HG02938 (cell line): Measurements from ENCODE around the gene HIPK2.
"Not testable (repeated sequence)": the region's sequence is repeated elsewhere in the genome, so short reads cannot be mapped to it uniquely, and the experiment has no call there.

Experiments used
- ATAC-seq: cut with Tn5 transposase; IDR thresholded peaks from one replicate; pipeline ENCODE4 v1.9.1; 2021; ENCODE audit warnings: mild to moderate bottlenecking, moderate library complexity; ENCODE audit not compliant: unreplicated experiment

Gene HIPK2

GRCh38 chr7:139635526-139636302 lies 142.1 kb downstream of the HIPK2 start:
- ATAC-seq = no peak

DNA sequence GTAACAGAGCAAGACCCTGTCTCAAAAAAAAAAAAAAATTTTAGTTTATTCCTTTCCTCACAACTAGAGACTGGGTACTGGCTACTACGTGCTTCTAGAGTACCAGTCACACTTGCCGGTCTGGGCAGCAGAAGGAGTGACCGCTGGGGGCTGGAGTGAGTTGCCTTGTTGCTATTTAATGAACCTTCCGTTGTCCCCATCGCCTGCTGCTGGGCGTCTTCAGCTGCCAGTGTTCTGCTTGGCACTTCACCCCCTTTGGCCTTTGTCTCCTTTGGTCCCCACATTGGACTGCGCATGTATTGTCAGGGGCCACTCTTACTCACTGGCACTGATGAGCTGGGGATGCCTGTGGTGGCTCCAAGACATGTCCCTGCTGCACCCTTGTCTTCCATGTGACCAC lies 143.7 kb downstream of the HIPK2 start:
- no peak for ATAC-seq

- no peak for ATAC-seq
These were observed 146.2 kb downstream of the HIPK2 start for GRCh38 chr7:139631520-139632031.

DNA sequence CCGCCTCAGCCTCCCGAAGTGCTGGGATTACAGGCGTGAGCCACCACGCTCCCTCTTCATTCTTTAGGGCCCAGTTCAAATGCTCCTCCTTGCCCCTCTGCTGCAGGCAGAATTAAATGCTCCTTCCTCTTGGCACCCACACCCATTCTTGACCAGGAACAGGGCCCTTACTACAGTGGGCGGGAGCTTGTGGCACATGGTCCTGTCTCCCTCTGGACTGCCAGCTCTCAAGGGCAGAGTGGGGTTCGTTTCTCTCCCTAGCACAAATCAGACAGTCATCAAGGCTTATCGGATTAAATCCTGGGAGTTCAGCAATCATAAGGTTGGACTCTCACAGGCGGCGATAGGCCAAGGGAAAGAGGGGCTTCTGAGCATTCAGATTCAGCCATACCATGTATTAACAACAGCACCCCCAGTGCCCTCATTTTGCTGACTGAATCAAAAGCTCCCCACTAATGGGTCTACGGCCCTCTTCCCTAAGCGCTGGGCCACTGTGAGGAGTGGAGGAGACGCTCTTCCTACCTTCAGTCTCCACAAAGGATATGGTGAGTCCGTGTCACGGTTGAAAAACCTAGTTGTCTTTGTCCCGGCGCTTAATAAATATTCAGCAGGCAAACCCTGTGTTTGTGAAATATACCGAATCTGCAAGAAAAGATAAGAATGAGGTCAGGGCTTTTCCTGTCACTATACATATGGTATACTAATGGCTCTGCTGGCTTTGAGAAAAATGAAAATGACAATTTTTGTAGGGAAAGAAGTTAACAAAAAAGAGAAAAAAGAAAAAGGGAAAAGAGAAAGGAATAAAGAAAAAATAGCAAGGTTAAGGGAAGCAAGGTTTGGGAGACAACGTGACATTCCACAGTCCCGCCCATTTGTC lies 146.9 kb downstream of the HIPK2 start:
- no peak for ATAC-seq

DNA sequence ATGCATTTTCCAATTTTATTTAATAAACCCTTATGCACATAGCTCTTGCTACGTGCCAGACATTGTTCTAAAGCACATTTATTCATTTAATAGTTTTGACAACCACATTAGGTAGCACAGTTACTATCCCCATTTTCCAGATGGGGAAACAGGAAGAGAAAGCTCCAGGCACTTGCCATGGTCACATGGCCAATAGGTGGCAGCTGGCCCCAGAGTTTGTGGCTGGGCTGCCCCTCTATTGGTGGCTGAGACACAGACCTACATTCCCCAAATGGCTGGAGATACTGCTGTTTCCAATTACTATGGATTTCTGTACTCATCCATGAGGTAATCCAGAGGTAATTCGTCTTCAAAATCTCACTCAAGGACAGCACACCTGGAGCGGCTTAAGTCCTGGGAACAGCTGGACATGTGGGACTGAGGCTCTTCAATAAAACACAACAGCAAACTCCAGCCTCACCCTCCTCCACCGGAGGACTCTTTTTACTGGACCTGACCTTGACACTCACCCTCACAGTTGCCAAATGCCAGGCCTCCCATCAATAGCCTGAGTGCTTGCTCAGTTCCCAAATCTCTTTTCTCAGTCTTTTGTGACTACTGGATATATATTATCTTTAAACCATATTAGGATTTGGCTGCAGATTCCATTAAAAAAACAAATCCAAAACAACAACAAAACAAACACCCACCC lies 148.3 kb downstream of the HIPK2 start:
- no peak for ATAC-seq

DNA sequence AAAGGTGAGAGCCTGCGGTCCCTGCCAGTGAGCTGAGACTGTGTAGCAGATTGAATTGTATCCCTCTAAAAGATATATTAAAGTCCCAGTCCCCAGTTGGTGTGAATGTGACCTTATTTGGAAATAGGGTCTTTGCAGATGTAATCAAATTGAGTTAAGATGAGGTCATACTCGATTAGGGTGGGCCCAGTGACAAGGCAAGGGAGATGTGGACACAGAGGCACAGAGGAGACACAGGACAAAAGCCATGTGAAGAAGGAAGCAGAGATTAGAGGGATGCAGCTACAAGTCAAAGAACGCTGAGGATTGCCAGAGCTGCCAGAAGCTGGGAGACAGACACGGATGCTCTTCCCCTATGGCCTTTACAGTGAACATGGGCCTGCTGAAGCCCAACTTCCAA lies 150.0 kb downstream of the HIPK2 start:
- ATAC-seq = no peak

GRCh38 chr7:139626817-139627216 lies 151.0 kb downstream of the HIPK2 start:
- no peak for ATAC-seq

GRCh38 chr7:139623518-139623917 lies 154.3 kb downstream of the HIPK2 start:
- no peak for ATAC-seq

GRCh38 chr7:139620676-139621344 lies 157.0 kb downstream of the HIPK2 start:
- peak; percentile 73 for ATAC-seq

DNA sequence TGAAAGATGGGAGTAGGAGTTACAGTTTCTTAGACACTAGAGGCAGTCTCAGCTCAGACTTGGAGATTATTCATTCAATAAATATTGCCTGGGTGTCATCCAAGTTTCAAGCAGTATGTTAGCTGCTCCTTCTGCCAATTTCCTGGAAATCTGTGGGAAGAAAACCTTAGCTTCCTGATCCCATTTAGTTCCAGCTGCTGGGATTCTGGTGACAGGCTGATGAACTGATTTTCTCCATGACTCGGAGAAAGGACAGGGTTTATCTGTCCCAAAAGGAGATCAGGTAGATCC lies 158.5 kb downstream of the HIPK2 start:
- ATAC-seq = no peak

GRCh38 chr7:139618482-139619366 lies 159.1 kb downstream of the HIPK2 start:
- ATAC-seq = no peak

DNA sequence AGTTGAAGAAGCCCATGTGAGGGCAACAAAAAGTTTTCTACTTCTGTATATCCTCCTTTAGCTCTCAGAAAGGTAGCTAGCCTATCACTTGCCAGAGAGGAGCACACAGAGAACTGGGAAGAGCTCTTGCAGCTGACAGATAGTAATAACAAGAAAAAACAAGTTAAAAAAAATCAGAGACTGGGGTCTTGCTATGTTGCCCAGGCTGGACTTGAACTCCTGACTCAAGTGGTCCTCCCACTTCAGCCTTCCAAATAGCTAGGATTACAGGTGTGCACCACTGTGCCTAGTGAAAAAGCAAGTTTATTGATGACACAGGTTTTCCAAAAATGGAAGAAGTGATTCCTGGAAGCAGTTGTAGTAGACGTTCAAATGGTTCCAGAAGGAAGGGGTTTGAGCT lies 160.7 kb downstream of the HIPK2 start:
- no peak for ATAC-seq

DNA sequence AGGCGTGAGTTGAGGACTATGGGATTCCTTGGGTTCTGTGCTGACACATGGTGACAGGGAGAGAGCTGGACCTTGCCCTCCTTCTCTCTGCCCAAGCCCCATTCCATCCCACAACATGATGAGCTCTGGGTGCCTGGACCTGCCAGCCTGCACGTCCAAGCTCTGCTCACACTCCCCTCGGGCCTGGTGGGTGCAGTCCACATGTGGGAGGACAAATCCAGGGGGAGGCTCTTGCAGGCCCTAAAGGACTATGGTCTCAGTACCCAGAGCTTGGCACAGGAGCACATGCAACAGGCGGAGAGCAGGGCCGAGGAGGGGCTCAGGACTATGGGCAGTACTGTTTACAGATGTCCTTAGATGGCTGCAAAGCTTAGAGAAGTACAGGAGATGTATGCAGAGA lies 162.9 kb downstream of the HIPK2 start:
- ATAC-seq = no peak

- no peak for ATAC-seq
These were observed 163.8 kb downstream of the HIPK2 start for GRCh38 chr7:139613971-139614411.

DNA sequence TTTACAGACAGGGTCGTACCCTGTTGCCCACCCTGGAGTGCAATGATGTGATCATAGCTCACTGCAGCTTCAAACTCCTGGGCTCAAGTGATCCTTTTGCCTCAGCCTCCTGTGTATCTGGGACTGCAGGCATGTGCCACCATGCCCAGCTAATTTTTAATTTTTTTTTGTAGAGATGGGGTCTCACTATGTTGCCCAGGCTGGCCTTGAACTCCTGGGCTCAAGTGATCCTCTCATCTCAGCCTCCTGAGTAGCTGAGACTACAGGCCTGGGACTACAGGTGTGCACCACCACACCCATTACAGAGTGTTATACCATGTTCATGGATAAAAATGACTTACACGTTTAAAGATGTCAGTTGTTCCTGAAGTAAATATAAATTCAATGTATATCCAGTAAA lies 166.2 kb downstream of the HIPK2 start:
- not testable (repeated sequence) for ATAC-seq

- no peak for ATAC-seq
These were observed 167.2 kb downstream of the HIPK2 start for GRCh38 chr7:139610595-139610994.

- no peak for ATAC-seq
These were observed 173.9 kb downstream of the HIPK2 start for GRCh38 chr7:139603896-139604295.

GRCh38 chr7:139603282-139603681 lies 174.5 kb downstream of the HIPK2 start:
- no peak for ATAC-seq

DNA sequence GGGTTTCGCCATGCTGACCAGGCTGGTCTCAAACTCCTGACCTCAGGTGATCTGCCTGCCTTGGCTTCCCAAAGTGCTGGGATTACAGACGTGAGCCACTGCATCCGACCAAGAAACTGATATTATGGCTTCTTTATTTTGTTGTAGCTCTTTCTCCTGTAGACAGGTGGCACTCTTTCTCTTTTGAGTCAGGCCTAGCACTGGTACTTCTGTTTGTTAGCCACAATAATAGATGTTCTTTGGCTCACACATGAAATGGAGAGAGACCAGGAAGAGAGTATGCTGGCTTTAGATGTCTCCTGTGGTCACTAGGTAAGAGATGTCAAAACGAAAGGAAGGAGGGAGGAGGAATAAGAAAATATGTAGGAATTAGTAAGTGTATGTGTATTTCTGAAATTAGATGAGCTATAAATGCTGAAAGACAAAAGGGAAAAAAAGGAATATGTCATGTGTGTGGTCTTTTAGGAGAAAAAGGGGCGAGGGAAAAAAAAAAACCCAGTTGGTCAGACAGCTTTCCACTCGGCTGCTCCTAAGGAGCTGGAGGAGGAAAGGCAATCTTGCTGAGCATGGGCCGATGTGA lies 175.6 kb downstream of the HIPK2 start:
- no peak for ATAC-seq

DNA sequence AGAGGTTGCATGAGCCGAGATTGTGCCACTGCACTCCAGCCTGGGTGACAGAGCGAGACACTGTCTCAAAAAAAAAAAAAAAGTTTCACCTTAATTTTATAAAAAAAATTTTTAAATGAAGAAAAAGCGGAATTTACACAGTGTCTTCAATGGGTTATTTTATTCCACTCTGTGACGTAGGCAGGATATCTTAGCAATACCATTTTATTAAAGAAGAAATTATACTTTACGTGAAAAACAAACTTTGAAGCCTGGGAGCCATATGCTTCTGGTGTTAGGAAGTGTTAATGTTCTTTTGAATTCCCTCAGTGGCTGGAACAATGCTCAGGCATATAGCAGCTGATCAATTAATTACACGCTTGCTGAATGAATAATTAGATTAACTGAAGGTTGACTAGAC lies 176.6 kb downstream of the HIPK2 start:
- ATAC-seq = no peak
